Stomach (tissue), 19 donors: ENCODE data around the gene TEAD3. TPM values are rescaled to one million over a fixed set of nuclear protein-coding genes. Genes with fewer than 3 reads are reported as not detected.

Experiments used
- DNase-seq, 2 donors: peaks; one replicate each; pipeline versions ENCODE4 v3.0.0 to v3.0.0-alpha.2; 2013 to 2019
- H3K27ac ChIP-seq, 5 donors: fragments of 200-600 bp in 4 of 5; sonication (generic) in 4 of 5; one replicate each; pipeline ENCODE4 v1.5.1; 2013 to 2019; ENCODE audit warnings: mild to moderate bottlenecking in 1 of 5, moderate library complexity in 1 of 5
- H3K27me3 ChIP-seq, 3 donors: fragments of 200-600 bp; sonication (generic); one replicate each; pipeline ENCODE4 v1.5.1; 2017 to 2019; ENCODE audit warnings: mixed run types in 1 of 3
- H3K36me3 ChIP-seq, 4 donors: fragments of 200-600 bp; sonication (generic); 1 replicate in 3 of 4; 2 replicates in 1 of 4; pipeline ENCODE4 v1.5.1; 2016 to 2019
- H3K4me1 ChIP-seq, 4 donors: fragments of 200-600 bp; sonication (generic); one replicate each; pipeline ENCODE4 v1.5.1; 2016 to 2019
- H3K4me3 ChIP-seq, 4 donors: fragments of 200-600 bp; sonication (generic) in 3 of 4; one replicate each; pipeline ENCODE4 v1.5.1; 2016 to 2019; ENCODE audit warnings: mild to moderate bottlenecking in 1 of 4
- H3K9me3 ChIP-seq, 4 donors: fragments of 200-600 bp; sonication (generic); one replicate each; pipeline ENCODE4 v1.5.1; 2016 to 2019
- EP300 ChIP-seq: sonication (generic); formaldehyde crosslinking; IDR thresholded peaks from one replicate; pipeline ENCODE4 v1.6.1; 2017; ENCODE audit warnings: antibody characterized with exemption
- POLR2A ChIP-seq, 4 donors: fragments of 450-650 bp; IDR thresholded peaks; one replicate each; pipeline ENCODE4 v1.6.1; 2016; ENCODE audit warnings: antibody characterized with exemption in 4 of 4, control low read depth in 2 of 4, mild to moderate bottlenecking in 1 of 4, moderate library complexity in 1 of 4
- POLR2AphosphoS5 ChIP-seq, 3 donors: sonication (generic); formaldehyde crosslinking; IDR thresholded peaks; one replicate each; pipeline ENCODE4 v1.6.1; 2016; ENCODE audit warnings: antibody characterized with exemption in 3 of 3
- WGBS, 5 donors: extraction: QIAGEN DNeasy Blood & Tissue Kit in 3 of 5; methylation state at CpG; one replicate each; pipeline versions ENCODE4 v1.1.5 to v1.1.7; 2013 to 2018; 5-methylcytosine and 5-hydroxymethylcytosine counted together
- intact Hi-C: fragments of 100-400 bp; cut with DNase I; formaldehyde crosslinking; loops from one replicate; pipeline ENCODE4 v1.15.1; 2023; ENCODE audit warnings: low total_unique reads
- long read RNA-seq, 10 donors: transcript quantifications; one replicate each; lab custom pipeline, GENCODE V29; 2026
- polyA plus RNA-seq, 3 donors: library from polyadenylated mRNA; stranded (reverse); fragments of 200-250 nt; gene quantifications; one replicate each; pipeline ENCODE4 v1.2.3, GENCODE V29; 2013
- total RNA-seq, 5 donors: library from RNA; depleted of rRNA; stranded (reverse); fragments of >200 nt; gene quantifications; one replicate each; pipeline versions ENCODE4 v1.1.0 to v1.2.3, GENCODE V29; 2014 to 2016
- TF ChIP-seq, protein P1 (sequence below), 7 experiments: fragments of 450-650 bp in 4 of 7; fragments of 200-600 bp in 3 of 7; sonication (generic) in 3 of 7; IDR thresholded peaks; one replicate each; pipeline ENCODE4 v1.5.1; 2016 to 2019; ENCODE audit warnings: antibody characterized with exemption in 7 of 7, control low read depth in 2 of 7, mild to moderate bottlenecking in 1 of 7
- donor health status: healthy with polysubstance abuse.
- donor health status: Bipolar disorder and iron deficiency.
- donor health status: healthy.

TEAD3 gene
- 10 to 100 TPM; 13.0 to 49.1 (median 19.1) TPM for total RNA-seq
- polyA plus RNA-seq = 10 to 100 TPM; 18.4 to 31.0 (median 18.6) TPM
- long read RNA-seq, donor 1 = 0 reads
- long read RNA-seq, donor 2 = 0 reads
- long read RNA-seq, donor 3 = 0 reads
- long read RNA-seq, donor 4 = 0 reads
- long read RNA-seq, donor 5 = 0 reads
- long read RNA-seq, donor 6 = 0 reads
- long read RNA-seq, donor 7, partial matches to known transcripts = 0 of 7 reads
- long read RNA-seq, donor 7, other reads (novel, unspliced or antisense) = 7 of 7 reads
- long read RNA-seq, donor 8 = 0 reads
- long read RNA-seq, donor 9, partial matches to known transcripts = 0 of 5 reads
- long read RNA-seq, donor 9, other reads (novel, unspliced or antisense) = 5 of 5 reads
- long read RNA-seq, donor 10 = 0 reads

DNA sequence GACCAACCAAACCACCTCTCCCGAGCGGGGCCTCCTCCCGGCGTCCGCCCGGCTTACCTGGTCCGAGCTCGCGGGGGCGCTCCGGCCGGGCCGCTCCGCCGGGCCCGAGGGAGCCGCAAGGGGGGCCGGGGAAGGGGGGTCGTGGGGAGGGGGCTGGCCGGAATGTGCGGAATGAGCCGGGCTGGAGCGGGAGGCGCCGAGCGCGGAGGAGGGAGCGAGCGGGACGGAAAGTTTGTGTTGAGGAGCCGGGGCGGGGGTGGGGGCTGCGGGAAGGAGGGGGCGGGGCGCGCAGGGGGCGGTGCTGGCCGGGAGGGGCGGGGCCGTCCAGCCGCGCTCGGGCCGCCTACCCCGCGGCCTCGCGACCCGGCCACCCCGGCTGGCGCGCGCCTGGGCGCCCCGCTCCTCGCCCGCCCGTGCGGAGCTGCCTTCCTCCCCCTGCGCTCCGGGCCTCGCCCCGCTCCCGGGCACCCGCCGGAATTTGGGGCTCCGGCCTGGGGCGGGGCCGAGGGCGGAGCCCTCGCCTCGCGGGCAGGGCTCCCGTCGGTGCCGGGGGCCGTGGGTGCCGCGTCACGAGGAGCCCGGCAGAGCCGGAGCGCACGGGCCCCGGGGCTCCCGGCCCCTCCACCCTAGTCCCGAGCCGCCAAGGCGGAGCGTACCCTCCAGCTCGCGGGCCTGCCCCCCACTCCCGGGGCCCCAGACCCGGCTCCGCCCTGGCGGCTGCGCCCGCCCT is at the start of gene TEAD3:
Gene TEAD3, minus strand, starts transcription at position 239 of the 730 bp plus-strand sequence.
- WGBS, 5 donors = 0 to 1% (median 1%) methylated on average over 25 to 94 of the region's 98 CpGs
- Histone ChIP-seq H3K36me3 (no peaks in the 10 kb centered on the region), H3K27ac (peak within 1 kb of the TSS; percentile 87 to 98 (median 98)), H3K27me3 (peaks cover 0 to 30% (median 13%) of the 10 kb centered on the region in 3 donors), H3K4me1 (peaks cover 46 to 62% (median 55%) of the 10 kb centered on the region in 4 donors), H3K4me3 (peak within 1 kb of the TSS; percentile 65 to 99 (median 89)), H3K9me3 (no peaks in the 10 kb centered on the region)
- TF ChIP-seq POLR2A (IDR thresholded peaks at IDR 0.05) = no peak
- peak in 1 of 3 donors; percentile 5 for TF ChIP-seq POLR2AphosphoS5 (IDR thresholded peaks at IDR 0.05)
- intact Hi-C loops = no loop called here
- peak; percentile 69 to 92 for DNase-seq

DNA sequence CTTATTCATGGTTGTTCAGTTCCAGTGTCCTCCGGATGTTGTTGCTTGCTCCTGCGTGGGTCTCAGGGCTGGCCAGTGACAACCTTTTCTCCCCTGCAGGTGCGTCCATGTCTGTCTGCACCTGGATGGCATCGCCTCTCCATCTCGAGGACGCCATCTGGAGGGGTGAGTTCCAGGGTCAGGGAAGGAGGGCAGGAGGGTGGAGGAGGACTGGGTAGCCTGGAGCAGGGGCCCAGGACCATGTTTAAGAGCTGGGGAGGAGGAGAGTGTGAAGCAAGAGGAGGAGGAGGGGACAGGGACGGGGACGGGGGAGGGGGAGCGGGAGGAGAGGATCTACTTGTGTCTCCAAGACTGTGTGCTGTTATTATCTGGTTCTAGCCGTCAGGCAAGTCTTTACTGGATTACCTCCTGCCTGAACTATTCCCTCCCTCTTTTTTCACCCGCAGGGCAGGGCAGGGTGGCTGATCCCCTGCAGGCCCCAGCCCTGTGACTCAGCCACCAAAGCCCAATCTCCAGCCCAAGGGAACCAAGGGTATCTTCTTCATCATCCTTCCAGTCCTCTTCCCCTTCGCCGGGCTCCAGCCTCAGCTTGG is 48.0 kb upstream of the TEAD3 start:
- 51 to 66% (median 54%) methylated on average over 11 to 13 of the region's 13 CpGs for WGBS, 5 donors
- no peaks in the 10 kb centered on the region for H3K9me3 ChIP-seq
- H3K4me1 ChIP-seq = no peaks in the 10 kb centered on the region
- no peaks in the 10 kb centered on the region for H3K36me3 ChIP-seq
- no peak overlapping the region for H3K27ac ChIP-seq
- H3K4me3 ChIP-seq = no peak overlapping the region
- no peak for TF ChIP-seq EP300
- TF ChIP-seq POLR2A (IDR thresholded peaks at IDR 0.05) = no peak
- TF ChIP-seq POLR2AphosphoS5 (IDR thresholded peaks at IDR 0.05) = no peak
- TF ChIP-seq, protein P1, sequence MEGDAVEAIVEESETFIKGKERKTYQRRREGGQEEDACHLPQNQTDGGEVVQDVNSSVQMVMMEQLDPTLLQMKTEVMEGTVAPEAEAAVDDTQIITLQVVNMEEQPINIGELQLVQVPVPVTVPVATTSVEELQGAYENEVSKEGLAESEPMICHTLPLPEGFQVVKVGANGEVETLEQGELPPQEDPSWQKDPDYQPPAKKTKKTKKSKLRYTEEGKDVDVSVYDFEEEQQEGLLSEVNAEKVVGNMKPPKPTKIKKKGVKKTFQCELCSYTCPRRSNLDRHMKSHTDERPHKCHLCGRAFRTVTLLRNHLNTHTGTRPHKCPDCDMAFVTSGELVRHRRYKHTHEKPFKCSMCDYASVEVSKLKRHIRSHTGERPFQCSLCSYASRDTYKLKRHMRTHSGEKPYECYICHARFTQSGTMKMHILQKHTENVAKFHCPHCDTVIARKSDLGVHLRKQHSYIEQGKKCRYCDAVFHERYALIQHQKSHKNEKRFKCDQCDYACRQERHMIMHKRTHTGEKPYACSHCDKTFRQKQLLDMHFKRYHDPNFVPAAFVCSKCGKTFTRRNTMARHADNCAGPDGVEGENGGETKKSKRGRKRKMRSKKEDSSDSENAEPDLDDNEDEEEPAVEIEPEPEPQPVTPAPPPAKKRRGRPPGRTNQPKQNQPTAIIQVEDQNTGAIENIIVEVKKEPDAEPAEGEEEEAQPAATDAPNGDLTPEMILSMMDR (IDR thresholded peaks at IDR 0.05) = no peak
- H3K27me3 ChIP-seq = peaks cover 0 to 15% (median 0%) of the 10 kb centered on the region in 3 donors
- no peak for DNase-seq
- intact Hi-C loops = no loop called here

DNA sequence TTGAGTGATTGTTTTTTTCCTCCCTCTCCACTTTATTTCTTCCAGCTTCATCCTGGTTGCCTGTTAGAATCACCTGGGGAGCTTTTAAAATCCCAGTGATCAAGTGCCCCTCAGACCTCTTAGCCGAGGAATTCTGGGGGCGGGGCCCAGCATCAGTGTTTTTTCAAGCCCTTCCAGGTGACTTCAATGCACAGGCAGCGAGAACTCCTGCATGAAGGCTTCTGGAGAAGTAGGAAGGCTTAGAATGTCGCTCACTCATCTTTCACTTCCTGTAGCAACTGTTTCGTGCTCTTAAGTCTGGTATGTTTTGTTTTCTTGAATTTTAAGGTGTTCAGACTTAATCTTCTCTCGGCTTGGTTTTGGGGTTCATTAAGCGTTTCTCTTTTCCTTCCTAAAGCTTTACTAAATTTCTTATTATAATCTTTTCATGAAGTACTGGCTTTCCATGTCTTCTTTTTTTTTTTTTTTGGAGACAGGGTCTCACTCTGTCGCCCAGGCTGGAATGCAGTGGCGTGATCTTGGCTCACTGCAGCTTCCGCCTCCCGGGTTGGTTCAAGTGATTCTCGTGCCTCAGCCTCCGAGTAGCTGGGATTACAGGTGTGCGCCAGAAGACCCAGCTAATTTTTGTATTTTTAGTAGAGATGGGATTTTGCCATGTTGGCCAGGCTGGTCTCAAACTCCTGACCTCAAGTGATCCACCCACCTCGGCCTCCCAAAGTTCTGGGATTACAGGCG is 46.7 kb upstream of the TEAD3 start:
- Histone ChIP-seq H3K4me3 (no peak overlapping the region), H3K27me3 (peaks cover 0 to 15% (median 0%) of the 10 kb centered on the region in 3 donors), H3K4me1 (no peaks in the 10 kb centered on the region), H3K36me3 (no peaks in the 10 kb centered on the region), H3K9me3 (no peaks in the 10 kb centered on the region), H3K27ac (no peak overlapping the region)
- WGBS, 5 donors = 77 to 81% (median 80%) methylated on average over 16 of the region's 16 CpGs
- no peak for DNase-seq
- no peak for TF ChIP-seq POLR2A (IDR thresholded peaks at IDR 0.05)
- TF ChIP-seq, protein P1 (IDR thresholded peaks at IDR 0.05) = no peak
- no peak for TF ChIP-seq EP300
- no peak for TF ChIP-seq POLR2AphosphoS5 (IDR thresholded peaks at IDR 0.05)
- intact Hi-C loops = no loop called here

DNA sequence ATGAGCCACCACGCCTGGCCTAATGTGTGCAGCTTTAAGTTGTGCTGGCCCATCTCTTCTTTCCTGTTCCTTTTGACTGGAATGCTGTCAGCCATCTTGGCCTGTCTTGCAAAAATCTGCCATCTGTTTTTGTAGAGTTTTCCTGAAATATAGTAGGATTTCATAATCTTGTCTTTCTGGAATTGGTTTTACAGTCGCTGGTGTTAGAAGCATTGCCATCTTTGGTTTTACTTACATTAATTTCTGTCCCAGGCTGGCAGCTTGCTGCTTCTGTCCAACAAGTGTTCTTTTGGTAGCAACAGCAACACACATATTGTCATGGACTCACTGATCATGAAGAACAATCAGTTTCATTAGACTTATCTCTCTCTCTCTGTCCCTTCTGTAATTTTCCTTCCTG is 45.0 kb upstream of the TEAD3 start:
- Histone ChIP-seq H3K27ac (no peak overlapping the region), H3K4me1 (no peaks in the 10 kb centered on the region), H3K27me3 (peaks cover 0 to 10% (median 0%) of the 10 kb centered on the region in 3 donors), H3K9me3 (no peaks in the 10 kb centered on the region), H3K36me3 (no peaks in the 10 kb centered on the region), H3K4me3 (no peak overlapping the region)
- TF ChIP-seq, protein P1 (IDR thresholded peaks at IDR 0.05) = no peak
- TF ChIP-seq EP300 (no peak), POLR2AphosphoS5 (IDR thresholded peaks at IDR 0.05) (no peak), POLR2A (IDR thresholded peaks at IDR 0.05) (no peak)
- intact Hi-C loops = no loop called here
- DNase-seq = no peak
- WGBS, 5 donors = 85 to 98% (median 93%) methylated on average over 2 of the region's 2 CpGs
